Measurements from ENCODE around the gene LRRC37A. TPM values are rescaled to one million over a fixed set of nuclear protein-coding genes. Genes with fewer than 3 reads are reported as not detected.

LRRC37A gene
- total and polyA plus RNA-seq, 9 of the 15 experiments (the other 6 are each of a cell fraction or from before 2014, with no cell fraction given): 0.14 to 3.1 (median 1.8) TPM

DNA sequence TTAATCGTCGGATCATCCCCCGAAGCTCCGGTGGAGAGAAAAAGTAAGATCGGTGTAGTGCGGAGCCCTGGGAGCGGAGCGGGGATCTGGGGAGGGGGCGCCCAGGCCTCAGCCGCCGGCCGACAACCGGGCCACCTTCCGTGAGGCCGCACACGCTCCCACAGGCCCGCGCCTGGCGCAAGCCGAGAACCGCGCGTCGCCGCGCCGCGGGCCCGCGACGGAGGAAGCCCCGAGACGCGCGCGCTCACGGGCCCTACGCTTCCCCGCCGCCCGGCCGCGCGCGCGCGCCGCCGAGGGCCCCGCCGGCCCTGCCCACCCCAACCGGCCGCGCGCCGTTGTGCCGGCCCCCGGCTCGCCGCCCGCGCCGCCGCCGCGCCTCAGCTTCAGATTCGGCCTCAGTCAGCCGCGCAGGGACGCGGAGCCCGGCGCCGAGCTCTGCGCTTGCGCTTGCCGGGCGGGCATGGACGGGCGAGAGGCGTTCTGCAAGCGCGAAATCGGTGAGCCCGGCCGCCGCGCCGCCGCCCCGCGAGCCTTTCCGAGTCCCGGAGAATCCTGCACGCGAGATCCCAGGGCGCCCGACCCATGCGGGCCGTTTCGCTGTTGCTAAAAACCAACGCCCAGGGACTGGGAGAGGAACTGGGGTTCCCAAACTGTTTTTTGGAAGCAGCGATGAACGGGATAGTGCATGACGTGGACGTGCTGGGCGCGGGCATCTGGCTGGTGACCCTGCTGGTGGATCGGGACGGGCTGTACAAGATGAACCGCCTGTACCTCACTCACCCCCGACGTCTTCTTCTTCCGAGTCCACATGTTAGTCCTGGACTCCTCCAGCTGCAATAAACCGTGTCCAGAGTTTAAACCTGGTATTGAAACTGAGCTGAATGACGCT, 28.0 kb upstream of the LRRC37A start (continued):
- TF ChIP-seq CGGBP1 (CRISPR knock-in tag; IDR thresholded peaks at IDR 0.05): peak; percentile 67; the same call in 1 of the 2 replicates
- TF ChIP-seq TEAD4 (IDR thresholded peaks at IDR 0.05; ENCODE audit: low read length): no peak
- no peak for TF ChIP-seq TEAD4 (CRISPR knock-in tag; IDR thresholded peaks at IDR 0.05; ENCODE audit: borderline replicate concordance)
- TF ChIP-seq SMAD1 (IDR thresholded peaks at IDR 0.05; ENCODE audit: low read depth, low read length, partially characterized antibody): no peak
- no peak for TF ChIP-seq BRD9 (IDR thresholded peaks at IDR 0.05; ENCODE audit: low read depth, partially characterized antibody)
- TF ChIP-seq BDP1 (IDR thresholded peaks at IDR 0.05; ENCODE audit: insufficient read depth, insufficient read length): no peak
- peak; percentile 37; the same call in 1 of the 2 replicates for TF ChIP-seq CBFB (CRISPR knock-in tag; IDR thresholded peaks at IDR 0.05)
- no peak for TF ChIP-seq NELFE (IDR thresholded peaks at IDR 0.05; ENCODE audit: insufficient read depth, insufficient read length)
- no peak for TF ChIP-seq SAFB2 (IDR thresholded peaks at IDR 0.05; ENCODE audit: borderline replicate concordance, low read depth, low read length, severe bottlenecking)
- no peak for TF ChIP-seq ZC3H11A (IDR thresholded peaks at IDR 0.05; ENCODE audit: low read depth, low read length)
- TF ChIP-seq GTF2A2 (tag; IDR thresholded peaks at IDR 0.05): no peak
- TF ChIP-seq TBP (optimal IDR thresholded peaks at IDR 0.05; ENCODE audit: low read depth, low read length): peak; percentile 64
- TF ChIP-seq, protein P1, sequence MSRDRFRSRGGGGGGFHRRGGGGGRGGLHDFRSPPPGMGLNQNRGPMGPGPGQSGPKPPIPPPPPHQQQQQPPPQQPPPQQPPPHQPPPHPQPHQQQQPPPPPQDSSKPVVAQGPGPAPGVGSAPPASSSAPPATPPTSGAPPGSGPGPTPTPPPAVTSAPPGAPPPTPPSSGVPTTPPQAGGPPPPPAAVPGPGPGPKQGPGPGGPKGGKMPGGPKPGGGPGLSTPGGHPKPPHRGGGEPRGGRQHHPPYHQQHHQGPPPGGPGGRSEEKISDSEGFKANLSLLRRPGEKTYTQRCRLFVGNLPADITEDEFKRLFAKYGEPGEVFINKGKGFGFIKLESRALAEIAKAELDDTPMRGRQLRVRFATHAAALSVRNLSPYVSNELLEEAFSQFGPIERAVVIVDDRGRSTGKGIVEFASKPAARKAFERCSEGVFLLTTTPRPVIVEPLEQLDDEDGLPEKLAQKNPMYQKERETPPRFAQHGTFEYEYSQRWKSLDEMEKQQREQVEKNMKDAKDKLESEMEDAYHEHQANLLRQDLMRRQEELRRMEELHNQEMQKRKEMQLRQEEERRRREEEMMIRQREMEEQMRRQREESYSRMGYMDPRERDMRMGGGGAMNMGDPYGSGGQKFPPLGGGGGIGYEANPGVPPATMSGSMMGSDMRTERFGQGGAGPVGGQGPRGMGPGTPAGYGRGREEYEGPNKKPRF (IDR thresholded peaks at IDR 0.05; ENCODE audit: low read depth, low read length): no peak
- TF ChIP-seq HBP1 (CRISPR knock-in tag; IDR thresholded peaks at IDR 0.05): no peak
- TF ChIP-seq CBFA2T3 (IDR thresholded peaks at IDR 0.05): no peak
- TF ChIP-seq ZNF24 (IDR thresholded peaks at IDR 0.05): 0 out of 2 replicates have a peak, but pooled peaks have one; percentile 39
- no peak for TF ChIP-seq NBN (IDR thresholded peaks at IDR 0.05; ENCODE audit: low read depth)
- TF ChIP-seq, protein P2, sequence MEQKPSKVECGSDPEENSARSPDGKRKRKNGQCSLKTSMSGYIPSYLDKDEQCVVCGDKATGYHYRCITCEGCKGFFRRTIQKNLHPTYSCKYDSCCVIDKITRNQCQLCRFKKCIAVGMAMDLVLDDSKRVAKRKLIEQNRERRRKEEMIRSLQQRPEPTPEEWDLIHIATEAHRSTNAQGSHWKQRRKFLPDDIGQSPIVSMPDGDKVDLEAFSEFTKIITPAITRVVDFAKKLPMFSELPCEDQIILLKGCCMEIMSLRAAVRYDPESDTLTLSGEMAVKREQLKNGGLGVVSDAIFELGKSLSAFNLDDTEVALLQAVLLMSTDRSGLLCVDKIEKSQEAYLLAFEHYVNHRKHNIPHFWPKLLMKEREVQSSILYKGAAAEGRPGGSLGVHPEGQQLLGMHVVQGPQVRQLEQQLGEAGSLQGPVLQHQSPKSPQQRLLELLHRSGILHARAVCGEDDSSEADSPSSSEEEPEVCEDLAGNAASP (IDR thresholded peaks at IDR 0.05): no peak
- TF ChIP-seq ZNF766 (CRISPR knock-in tag; conservative IDR thresholded peaks at IDR 0.05): peak; percentile 100
- peak; percentile 99 for TF ChIP-seq ZNF644 (tag; IDR thresholded peaks at IDR 0.05; ENCODE audit: low read depth)
- no peak for TF ChIP-seq CREBBP (IDR thresholded peaks at IDR 0.05; ENCODE audit: low read depth, low read length)
- TF ChIP-seq TCFL5 (CRISPR knock-in tag; conservative IDR thresholded peaks at IDR 0.05): no peak
- TF ChIP-seq ZNF217 (CRISPR knock-in tag; IDR thresholded peaks at IDR 0.05): no peak
- TF ChIP-seq RBBP5 (IDR thresholded peaks at IDR 0.05; ENCODE audit: borderline replicate concordance, insufficient read depth, low read length, poor library complexity, severe bottlenecking): peak; percentile 46

Data from K562 (cell line).